Raji (cell line): ENCODE measurements around the gene CAPN7.

Source experiments
- POLR2A ChIP-seq: IDR thresholded peaks from 2 replicates; pipeline ENCODE4 v1.6.1; 2011; ENCODE audit warnings: low read depth, low read length, control low read depth; ENCODE audit not compliant: insufficient read depth

CAPN7 gene

GRCh38 chr3:15186101-15186476, 20.0 kb upstream of the CAPN7 start:
- no peak for TF ChIP-seq POLR2A

DNA sequence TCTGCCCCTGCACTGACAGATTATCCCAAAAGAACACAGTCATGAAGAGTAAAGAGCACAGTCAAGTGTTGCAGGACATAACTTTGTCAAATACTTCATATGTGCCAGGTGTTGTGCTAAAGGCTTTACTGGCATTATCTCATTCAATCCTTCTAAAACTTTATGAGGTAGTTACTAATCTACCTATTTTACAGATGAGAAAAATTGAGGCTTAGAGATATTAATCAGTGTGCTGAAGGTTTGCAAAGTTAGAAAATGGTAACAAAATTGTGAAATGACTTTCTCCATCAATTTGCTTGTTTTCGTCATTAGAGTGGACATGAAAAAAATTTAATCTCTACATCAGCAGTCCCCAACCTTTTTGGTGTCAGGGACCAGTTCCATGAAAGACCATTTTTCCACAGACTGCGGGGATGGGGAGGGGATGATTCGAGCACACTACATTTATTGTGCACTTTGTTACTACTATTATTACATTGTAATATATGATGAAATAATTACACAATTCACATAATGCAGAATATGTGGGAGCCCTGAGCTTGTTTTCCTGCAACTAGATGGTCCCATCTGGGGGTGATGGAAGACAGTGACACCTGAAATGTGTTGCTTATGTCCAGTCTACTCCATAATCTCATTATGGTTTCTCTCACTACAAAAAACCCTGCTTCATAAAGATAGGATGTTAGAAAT, 8.6 kb upstream of the CAPN7 start:
- TF ChIP-seq POLR2A = no peak

DNA sequence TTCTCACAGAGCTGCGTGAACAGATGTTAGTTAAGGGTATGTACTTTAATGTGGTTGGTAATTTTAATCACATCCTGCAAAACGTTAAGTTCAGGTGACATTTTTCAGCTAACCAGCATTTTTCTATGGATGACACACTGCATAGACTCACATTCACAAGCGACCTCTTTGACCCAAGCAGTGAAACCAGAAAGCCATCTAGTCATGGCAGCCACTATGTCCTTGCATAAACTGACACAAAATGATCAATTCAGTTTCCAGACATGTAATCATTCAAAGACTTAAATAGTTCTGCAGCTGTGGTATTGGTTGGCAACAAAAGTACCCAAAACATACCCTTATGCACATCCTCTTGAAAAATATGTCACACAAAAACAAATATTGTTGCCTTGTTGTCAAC, 7.4 kb upstream of the CAPN7 start:
- TF ChIP-seq POLR2A = no peak

GRCh38 chr3:15199493-15200105, 6.4 kb upstream of the CAPN7 start:
- no peak for TF ChIP-seq POLR2A

GRCh38 chr3:15204005-15204404, 2.0 kb upstream of the CAPN7 start:
- no peak for TF ChIP-seq POLR2A

GRCh38 chr3:15205482-15205933, 538 bp upstream of the CAPN7 start:
- TF ChIP-seq POLR2A = no peak

- peak; percentile 39; the same call in 1 of the 2 replicates for TF ChIP-seq POLR2A
Observed at GRCh38 chr3:15206662-15207576, 873 bp downstream of the CAPN7 start.

- no peak for TF ChIP-seq POLR2A
Observed at GRCh38 chr3:15207836-15208504, 1.9 kb downstream of the CAPN7 start.

- no peak for TF ChIP-seq POLR2A
Observed at GRCh38 chr3:15211937-15212336, 5.9 kb downstream of the CAPN7 start.

- TF ChIP-seq POLR2A = no peak
Observed at GRCh38 chr3:15214758-15215157, 8.7 kb downstream of the CAPN7 start.

DNA sequence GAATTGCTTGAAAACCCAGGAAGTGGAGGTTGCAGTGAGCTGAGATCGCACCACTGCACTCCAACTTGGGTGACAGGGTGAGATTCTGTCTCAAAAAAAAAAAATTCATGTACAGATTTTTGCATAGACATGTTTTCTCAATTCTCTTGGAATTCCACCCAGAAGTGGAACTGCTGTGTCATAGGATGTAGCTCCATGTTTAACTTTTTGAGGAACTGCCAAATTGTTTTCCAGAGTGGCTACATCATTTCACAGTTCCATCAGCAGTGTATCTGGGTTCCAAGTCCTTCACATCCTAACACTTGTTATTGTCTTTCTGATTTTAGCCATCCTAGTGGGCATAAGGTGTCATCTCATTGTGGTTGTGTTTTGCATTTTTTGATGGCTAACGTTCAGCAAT, 9.9 kb downstream of the CAPN7 start:
- no peak for TF ChIP-seq POLR2A

GRCh38 chr3:15216501-15216900, 10.5 kb downstream of the CAPN7 start:
- no peak for TF ChIP-seq POLR2A

DNA sequence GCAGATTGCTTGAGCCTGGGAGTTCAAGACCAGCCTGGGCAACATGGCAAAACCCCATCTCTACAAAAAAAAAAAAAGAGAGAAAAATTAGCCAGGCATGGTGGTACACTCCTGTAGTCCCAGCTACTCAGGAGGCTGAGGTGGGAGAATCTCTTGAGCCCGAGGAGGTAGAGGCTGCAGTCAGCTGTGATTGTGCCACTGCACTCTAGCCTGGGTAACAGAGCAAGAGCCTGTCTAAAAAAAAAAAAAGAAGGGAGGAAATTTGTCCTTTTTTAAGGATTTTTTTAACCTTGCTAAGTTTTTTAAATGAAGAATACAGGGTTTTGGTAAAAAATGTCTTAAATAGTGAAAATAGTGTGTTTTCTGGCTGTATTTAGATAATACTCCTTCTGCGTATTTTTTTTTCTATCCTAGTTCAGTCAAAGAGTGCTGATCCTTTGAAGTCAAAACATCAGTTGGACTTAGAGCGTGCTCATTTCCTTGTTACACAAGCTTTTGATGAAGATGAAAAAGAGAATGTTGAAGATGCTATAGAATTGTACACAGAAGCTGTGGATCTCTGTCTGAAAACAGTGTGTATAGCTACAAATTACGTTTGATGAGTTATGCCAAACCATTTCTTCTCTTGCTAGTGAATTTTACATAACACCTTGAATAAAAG, 11.1 kb downstream of the CAPN7 start:
- TF ChIP-seq POLR2A = no peak

GRCh38 chr3:15217841-15218267, 11.8 kb downstream of the CAPN7 start:
- no peak for TF ChIP-seq POLR2A

GRCh38 chr3:15218689-15219088, 12.6 kb downstream of the CAPN7 start:
- no peak for TF ChIP-seq POLR2A
